Smooth muscle cell (in vitro differentiated cells): Measurements from ENCODE around the gene LRRC2. TPM values are rescaled to one million over a fixed set of nuclear protein-coding genes. Genes with fewer than 3 reads are reported as not detected.
"Not testable (repeated sequence)": the region's sequence is repeated elsewhere in the genome, so short reads cannot be mapped to it uniquely, and the experiment has no call there.

Source experiments
- DNase-seq: peaks from one replicate; lab custom pipeline; 2025; ENCODE audit not compliant: unreplicated experiment; lab: John Stamatoyannopoulos, UW
- H2AFZ ChIP-seq: fragments of 200-600 bp; sonication (generic); 2 replicates; pipeline ENCODE4 v1.6.0; 2016; ENCODE audit warnings: antibody characterized with exemption, low read depth, mild to moderate bottlenecking
- H3F3A ChIP-seq: fragments of 200-600 bp; sonication (generic); 2 replicates; pipeline ENCODE4 v1.6.0; 2017; ENCODE audit warnings: antibody characterized with exemption, low read depth
- H3K27ac ChIP-seq: fragments of 200-600 bp; sonication (generic); 2 replicates; pipeline ENCODE4 v1.5.1; 2016; ENCODE audit warnings: low read depth, mild to moderate bottlenecking
- H3K27me3 ChIP-seq: fragments of 200-600 bp; sonication (generic); 2 replicates; pipeline ENCODE4 v1.6.1; 2016; ENCODE audit warnings: low read depth, mild to moderate bottlenecking
- H3K36me3 ChIP-seq: fragments of 200-600 bp; sonication (generic); 2 replicates; pipeline ENCODE4 v1.5.1; 2016; ENCODE audit warnings: low read depth
- H3K4me1 ChIP-seq: fragments of 200-600 bp; sonication (generic); 2 replicates; pipeline ENCODE4 v1.5.1; 2016; ENCODE audit warnings: low read depth
- H3K4me2 ChIP-seq: fragments of 200-600 bp; sonication (generic); 2 replicates; pipeline ENCODE4 v1.6.0; 2016; ENCODE audit warnings: mild to moderate bottlenecking
- H3K4me3 ChIP-seq: fragments of 200-600 bp; sonication (generic); 2 replicates; pipeline ENCODE4 v1.5.1; 2016; ENCODE audit warnings: mild to moderate bottlenecking
- H3K79me2 ChIP-seq: fragments of 200-600 bp; sonication (generic); 2 replicates; pipeline ENCODE4 v1.6.0; 2016; ENCODE audit warnings: low read depth, mild to moderate bottlenecking
- H3K9ac ChIP-seq: fragments of 200-600 bp; sonication (generic); 2 replicates; pipeline ENCODE4 v1.6.0; 2016; ENCODE audit warnings: low read depth
- H3K9me3 ChIP-seq: fragments of 200-600 bp; sonication (generic); replicated peaks from 2 replicates; pipeline ENCODE4 v1.5.1; 2016; ENCODE audit warnings: low read depth
- H4K20me1 ChIP-seq: fragments of 200-600 bp; sonication (generic); 2 replicates; pipeline ENCODE4 v1.6.0; 2016; ENCODE audit warnings: low read depth
- CTCF ChIP-seq: fragments of 200-600 bp; sonication (generic); IDR thresholded peaks from 2 replicates; pipeline ENCODE4 v1.5.1; 2017; ENCODE audit warnings: borderline replicate concordance, mild to moderate bottlenecking, antibody characterized with exemption; ENCODE audit not compliant: insufficient read depth, poor library complexity, severe bottlenecking
- WGBS: methylation state at CpG from one replicate; pipeline ENCODE4 v1.1.7; 2016; ENCODE audit warnings: low lambda C conversion rate; 5-methylcytosine and 5-hydroxymethylcytosine counted together
- polyA plus RNA-seq: library from polyadenylated mRNA; unstranded; fragments of >200 nt; fragmentation: Nextera tagmentation; extraction: Ambion mirVana; gene quantifications from 2 replicates; pipeline ENCODE4 v1.2.1, GENCODE V29; 2016
- total RNA-seq: library from RNA; depleted of rRNA; stranded (reverse); fragments of >200 nt; gene quantifications from 2 replicates; pipeline ENCODE4 v1.2.3, GENCODE V29; 2014

Gene LRRC2
- total and polyA plus RNA-seq, 2 experiments from 2014 or later, result 2.0 to 2.7 TPM

DNA sequence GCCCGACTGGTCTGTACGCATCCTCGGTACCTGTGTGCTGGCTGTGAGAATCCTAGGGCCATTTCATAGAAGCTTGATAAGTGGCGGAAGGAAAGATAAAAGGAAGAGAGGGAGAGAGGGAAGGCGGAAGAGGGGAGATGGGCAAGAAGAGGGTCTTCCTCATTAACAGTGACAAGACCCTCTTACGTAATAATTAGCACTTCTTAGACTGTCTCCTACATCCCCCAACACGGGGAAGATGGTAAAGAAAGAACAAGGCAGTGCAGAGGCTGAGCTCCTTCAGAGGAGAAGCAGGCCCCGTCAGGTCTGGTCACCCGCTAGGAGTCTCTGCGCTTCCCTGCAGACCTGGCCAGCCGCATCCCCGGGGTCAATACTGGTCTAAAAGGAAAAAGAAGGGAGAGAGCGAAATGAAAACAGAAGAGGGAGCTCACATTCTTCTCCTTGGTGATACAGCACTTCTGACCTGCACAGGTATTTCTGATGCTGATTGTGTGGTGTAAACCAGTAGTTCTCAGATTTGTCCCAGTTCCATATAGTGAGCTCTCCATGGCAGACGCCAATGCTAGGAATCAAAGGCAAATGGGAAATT, 27.3 kb upstream of the LRRC2 start:
- no peaks in the 10 kb centered on the region for H4K20me1 ChIP-seq
- no peak overlapping the region for H3K9ac ChIP-seq
- no peak for DNase-seq
- H3K27ac ChIP-seq, result no peak overlapping the region
- no peaks in the 10 kb centered on the region for H3K36me3 ChIP-seq
- no peaks in the 10 kb centered on the region for H3K27me3 ChIP-seq
- TF ChIP-seq CTCF, result no peak
- no peak overlapping the region for H3K4me2 ChIP-seq
- no peaks in the 10 kb centered on the region for H3K4me1 ChIP-seq
- H3K9me3 ChIP-seq, result no peaks in the 10 kb centered on the region
- no peaks in the 10 kb centered on the region for H3F3A ChIP-seq
- H3K4me3 ChIP-seq, result no peak overlapping the region
- no peak overlapping the region for H2AFZ ChIP-seq
- no peaks in the 10 kb centered on the region for H3K79me2 ChIP-seq
- WGBS, result 85% methylated on average over 14 of the region's 14 CpGs

DNA sequence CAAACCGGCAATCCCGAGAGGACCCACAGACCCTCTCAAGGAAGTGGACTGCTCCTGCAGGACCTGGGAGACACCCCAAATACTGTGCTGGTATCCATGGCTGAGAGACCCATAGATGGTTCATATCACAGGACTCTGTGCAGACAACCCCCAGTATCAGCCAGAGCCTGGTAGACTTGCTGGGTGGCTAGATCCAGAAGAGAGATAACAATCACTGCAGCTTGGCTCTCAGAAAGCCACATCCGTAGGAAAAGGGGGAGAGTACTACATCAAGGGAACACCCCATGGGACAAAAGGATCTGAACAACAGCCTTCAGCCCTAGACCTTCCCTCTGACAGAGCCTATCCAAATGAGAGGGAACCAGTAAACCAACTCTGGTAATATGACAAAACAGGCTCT, 21.2 kb upstream of the LRRC2 start:
- H3K36me3 ChIP-seq, DNase-seq, H3K4me2 ChIP-seq, H3K4me1 ChIP-seq, H3K9ac ChIP-seq, H3K9me3 ChIP-seq, H3K79me2 ChIP-seq, H3F3A ChIP-seq, H3K27ac ChIP-seq, H3K27me3 ChIP-seq, H3K4me3 ChIP-seq, H2AFZ ChIP-seq, H4K20me1 ChIP-seq: not testable (repeated sequence)
- WGBS, result 49% methylated on average over 3 of the region's 3 CpGs

DNA sequence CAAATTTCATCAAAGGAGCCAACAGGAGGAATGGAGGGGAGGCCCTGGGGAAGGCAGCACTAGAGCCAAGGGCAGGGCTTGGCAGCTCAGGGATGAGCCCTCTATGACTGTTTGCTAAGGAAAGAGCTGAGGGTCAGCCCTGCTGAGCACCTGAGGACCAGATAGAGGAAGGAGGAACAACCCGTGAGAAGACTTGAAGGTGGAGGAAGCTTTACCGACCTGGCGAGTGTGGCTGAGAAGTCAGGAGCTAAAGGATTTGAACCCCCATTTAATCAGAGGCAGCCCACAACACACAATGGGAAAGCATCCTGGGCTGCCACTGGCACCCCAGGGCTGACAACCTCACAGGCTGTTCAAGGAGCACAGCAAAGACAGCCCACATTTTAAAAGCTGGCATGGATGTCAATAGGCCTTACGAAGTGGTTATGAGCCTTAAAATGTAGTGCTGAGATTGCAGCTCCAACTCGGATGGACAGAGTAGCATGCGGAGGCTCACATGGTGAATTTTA, 20.7 kb upstream of the LRRC2 start:
- TF ChIP-seq CTCF, result no peak
- no peak overlapping the region for H3K4me3 ChIP-seq
- 82% methylated on average over 6 of the region's 6 CpGs for WGBS
- H4K20me1 ChIP-seq, result no peaks in the 10 kb centered on the region
- H3K27me3 ChIP-seq, result no peaks in the 10 kb centered on the region
- H3K36me3 ChIP-seq, result no peaks in the 10 kb centered on the region
- no peaks in the 10 kb centered on the region for H3F3A ChIP-seq
- no peak for DNase-seq
- H3K4me1 ChIP-seq, result no peaks in the 10 kb centered on the region
- no peak overlapping the region for H3K4me2 ChIP-seq
- no peaks in the 10 kb centered on the region for H3K79me2 ChIP-seq
- no peaks in the 10 kb centered on the region for H3K9me3 ChIP-seq
- no peak overlapping the region for H3K27ac ChIP-seq
- no peak overlapping the region for H3K9ac ChIP-seq
- no peak overlapping the region for H2AFZ ChIP-seq

- 90% methylated on average over 5 of the region's 5 CpGs for WGBS
- Histone ChIP-seq H3K9me3 (no peaks in the 10 kb centered on the region), H3K27me3 (peaks cover 7% of the 10 kb centered on the region), H3K36me3 (no peaks in the 10 kb centered on the region), H3K9ac (no peak overlapping the region), H3F3A (no peaks in the 10 kb centered on the region), H3K4me1 (no peaks in the 10 kb centered on the region), H3K4me2 (no peak overlapping the region), H3K27ac (no peak overlapping the region), H3K4me3 (no peak overlapping the region), H3K79me2 (no peaks in the 10 kb centered on the region), H2AFZ (no peak overlapping the region), H4K20me1 (no peaks in the 10 kb centered on the region)
- TF ChIP-seq CTCF, result no peak
- DNase-seq, result no peak
Measured at GRCh38 chr3:46585799-46586693, 19.9 kb upstream of the LRRC2 start.
